K562 (cell line): ENCODE data around the gene CHAC1. TPM values are rescaled to one million over a fixed set of nuclear protein-coding genes. Genes with fewer than 3 reads are reported as not detected.

Source experiments
- ATF3 ChIP-seq, 2 experiments: fragments of 450-650 bp in 1 of 2; sonication (generic) in 1 of 2; formaldehyde crosslinking in 1 of 2; IDR thresholded peaks in 1 of 2; conservative IDR thresholded peaks in 1 of 2; 2 replicates each; pipeline versions ENCODE4 v1.6.1 to v1.8.1; 2016 to 2023; ENCODE audit warnings: mild to moderate bottlenecking in 2 of 2, moderate library complexity in 2 of 2, inconsistent platforms in 1 of 2, missing genetic modification reagents in 1 of 2
- CUX1 ChIP-seq: fragments of 200-800 bp; sonication (Bioruptor generic); IDR thresholded peaks from 2 replicates; pipeline ENCODE4 v1.6.1; 2016; ENCODE audit warnings: missing genetic modification characterization, missing compliant biosample characterization
- E2F1 ChIP-seq: sonication (generic); formaldehyde crosslinking; IDR thresholded peaks from 2 replicates; pipeline ENCODE4 v1.8.1; 2023; ENCODE audit warnings: mild to moderate bottlenecking, missing genetic modification reagents, moderate library complexity
- ETS2 ChIP-seq: IDR thresholded peaks from 2 replicates; pipeline ENCODE4 v1.6.1; 2016; ENCODE audit warnings: borderline replicate concordance, missing genetic modification characterization, mild to moderate bottlenecking, moderate library complexity, missing compliant biosample characterization; ENCODE audit not compliant: poor library complexity, severe bottlenecking
- PHF21A ChIP-seq: fragments of 450-650 bp; IDR thresholded peaks from 2 replicates; pipeline ENCODE4 v1.6.1; 2017; ENCODE audit warnings: low read depth, borderline replicate concordance
- POLR2G ChIP-seq: fragments of 200-400 bp; formaldehyde crosslinking; IDR thresholded peaks from 2 replicates; pipeline ENCODE4 v1.6.1; 2017; ENCODE audit warnings: low read depth, mild to moderate bottlenecking, antibody characterized with exemption, low read length, moderate library complexity
- SMC3 ChIP-seq: conservative IDR thresholded peaks from 2 replicates; pipeline ENCODE4 v1.6.1; 2011; ENCODE audit warnings: low read depth, low read length, improper control_type of control experiment; ENCODE audit not compliant: insufficient read depth
- TCF7L2 ChIP-seq: fragments of 150-350 bp; IDR thresholded peaks from 2 replicates; pipeline ENCODE4 v1.6.1; 2016; ENCODE audit warnings: low read depth, mild to moderate bottlenecking, low read length, moderate library complexity
- ZC3H8 ChIP-seq: fragments of 450-650 bp; IDR thresholded peaks from 2 replicates; pipeline ENCODE4 v1.6.1; 2017
- ZNF436 ChIP-seq: fragments of 250-450, 450-650 bp; sonication (Bioruptor Pico); formaldehyde crosslinking; IDR thresholded peaks from 2 replicates; pipeline ENCODE4 v1.7.0; 2020; ENCODE audit warnings: mild to moderate bottlenecking
- ZNF444 ChIP-seq: fragments of 250-450 bp; sonication (Bioruptor Pico); IDR thresholded peaks from 2 replicates; pipeline ENCODE4 v1.4.0; 2020; ENCODE audit warnings: mild to moderate bottlenecking, moderate library complexity
- polyA plus RNA-seq, 8 experiments: library from polyadenylated mRNA; depleted of rRNA in 4 of 8; stranded (reverse) in 5 of 8; unstranded in 3 of 8; fragments of >200 nt; fragmentation: Nextera tagmentation in 2 of 8; fragmentation: Illumina TruSeq in 1 of 8; extraction: Ambion mirVana in 2 of 8; extraction: Trizol in 1 of 8; gene quantifications; 2 replicates each; pipeline versions ENCODE4 v1.2.1 to v1.2.3, GENCODE V29; 2011 to 2014; ENCODE audit warnings: inconsistent platforms in 1 of 8, missing spikeins in 1 of 8
- total RNA-seq, 7 experiments: library from RNA; depleted of rRNA in 6 of 7; stranded (reverse); fragments of >200 nt in 6 of 7; fragmentation: Illumina TruSeq in 2 of 7; extraction: Trizol in 2 of 7; gene quantifications; 2 replicates each; pipeline versions ENCODE4 v1.2.1 to v1.2.3, GENCODE V29; 2011 to 2021; ENCODE audit warnings: low replicate concordance in 1 of 7
- TF ChIP-seq, protein P1 (sequence below): fragments of 450-650 bp; IDR thresholded peaks from 2 replicates; pipeline ENCODE4 v1.6.1; 2018; ENCODE audit warnings: mild to moderate bottlenecking, low read depth; ENCODE audit not compliant: partially characterized antibody
- TF ChIP-seq, protein P2 (sequence below), 2 experiments: fragments of 450-650 bp in 1 of 2; sonication (generic) in 1 of 2; formaldehyde crosslinking; conservative IDR thresholded peaks; 2 replicates each; pipeline versions ENCODE4 v1.4.0 to v1.8.1; 2020 to 2022; ENCODE audit warnings: mild to moderate bottlenecking in 1 of 2, missing genetic modification reagents in 1 of 2

The CHAC1 gene
- total and polyA plus RNA-seq, 9 of the 15 experiments (the other 6 are each of a cell fraction or from before 2014, with no cell fraction given), result 0.47 to 39.0 (median 7.5) TPM

GRCh38 chr15:40928821-40929659 is 24.2 kb upstream of the CHAC1 start, which contains the start of gene DLL4 (continued):
- TF ChIP-seq, protein P1, sequence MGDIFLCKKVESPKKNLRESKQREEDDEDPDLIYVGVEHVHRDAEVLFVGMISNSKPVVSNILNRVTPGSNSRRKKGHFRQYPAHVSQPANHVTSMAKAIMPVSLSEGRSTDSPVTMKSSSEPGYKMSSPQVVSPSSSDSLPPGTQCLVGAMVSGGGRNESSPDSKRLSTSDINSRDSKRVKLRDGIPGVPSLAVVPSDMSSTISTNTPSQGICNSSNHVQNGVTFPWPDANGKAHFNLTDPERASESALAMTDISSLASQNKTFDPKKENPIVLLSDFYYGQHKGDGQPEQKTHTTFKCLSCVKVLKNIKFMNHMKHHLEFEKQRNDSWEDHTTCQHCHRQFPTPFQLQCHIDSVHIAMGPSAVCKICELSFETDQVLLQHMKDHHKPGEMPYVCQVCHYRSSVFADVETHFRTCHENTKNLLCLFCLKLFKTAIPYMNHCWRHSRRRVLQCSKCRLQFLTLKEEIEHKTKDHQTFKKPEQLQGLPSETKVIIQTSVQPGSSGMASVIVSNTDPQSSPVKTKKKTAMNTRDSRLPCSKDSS, result no peak
- TF ChIP-seq ETS2 (tag) (no peak), POLR2G (peak; percentile 99), ATF3 (IDR thresholded peaks at IDR 0.05) (no peak), ATF3 (CRISPR knock-in tag; conservative IDR thresholded peaks at IDR 0.05) (no peak), ZNF436 (no peak), ZNF444 (CRISPR knock-in tag) (no peak), CUX1 (CRISPR knock-in tag) (no peak), TCF7L2 (no peak), E2F1 (CRISPR knock-in tag) (no peak; the same call in 1 of the 2 replicates), ZC3H8 (no peak), PHF21A (peak; percentile 59; the same call in 1 of the 2 replicates), SMC3 (no peak)
- TF ChIP-seq, protein P2, sequence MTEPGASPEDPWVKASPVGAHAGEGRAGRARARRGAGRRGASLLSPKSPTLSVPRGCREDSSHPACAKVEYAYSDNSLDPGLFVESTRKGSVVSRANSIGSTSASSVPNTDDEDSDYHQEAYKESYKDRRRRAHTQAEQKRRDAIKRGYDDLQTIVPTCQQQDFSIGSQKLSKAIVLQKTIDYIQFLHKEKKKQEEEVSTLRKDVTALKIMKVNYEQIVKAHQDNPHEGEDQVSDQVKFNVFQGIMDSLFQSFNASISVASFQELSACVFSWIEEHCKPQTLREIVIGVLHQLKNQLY (CRISPR knock-in tag; conservative IDR thresholded peaks at IDR 0.05), result no peak
